Colon (tissue), 2 donors: ENCODE data around the gene RCAN2.
A peak's percentile ranks its signal among the peaks of the same experiment; 100 is the strongest.
"Not testable (repeated sequence)": the region's sequence is repeated elsewhere in the genome, so short reads cannot be mapped to it uniquely, and the experiment has no call there.

Source experiments
- FAIRE-seq: peaks from 2 replicates; lab custom pipeline; 2012; peaks lifted over from hg19 to GRCh38; lab: Jason Lieb, UNC
- donor health status: control.
- donor health status: control.

RCAN2 gene

GRCh38 chr6:46440141-46440540 lies 51.1 kb downstream of the RCAN2 start:
- FAIRE-seq: peak; percentile 45

GRCh38 chr6:46438245-46438644 lies 53.0 kb downstream of the RCAN2 start:
- FAIRE-seq: no peak

GRCh38 chr6:46437671-46438221 lies 53.5 kb downstream of the RCAN2 start:
- FAIRE-seq: no peak

- FAIRE-seq: no peak
Observed at GRCh38 chr6:46422619-46423018, 68.6 kb downstream of the RCAN2 start.

- FAIRE-seq: no peak
Observed at GRCh38 chr6:46421939-46422338, 69.3 kb downstream of the RCAN2 start.

- FAIRE-seq: no peak
Observed at GRCh38 chr6:46420921-46421638, 70.2 kb downstream of the RCAN2 start.

- peak; percentile 94 for FAIRE-seq
Observed at GRCh38 chr6:46419576-46420002, 71.7 kb downstream of the RCAN2 start.

- no peak for FAIRE-seq
Observed at GRCh38 chr6:46414398-46414797, 76.9 kb downstream of the RCAN2 start.

- no peak for FAIRE-seq
Observed at GRCh38 chr6:46412662-46413061, 78.6 kb downstream of the RCAN2 start.

GRCh38 chr6:46411456-46412197 lies 79.6 kb downstream of the RCAN2 start:
- FAIRE-seq: no peak

- FAIRE-seq: peak; percentile 65
Observed at GRCh38 chr6:46410334-46410953, 80.8 kb downstream of the RCAN2 start.

GRCh38 chr6:46407776-46408530 lies 83.3 kb downstream of the RCAN2 start:
- no peak for FAIRE-seq

- no peak for FAIRE-seq
Observed at GRCh38 chr6:46407246-46407645, 84.0 kb downstream of the RCAN2 start.

GRCh38 chr6:46405620-46406180 lies 85.5 kb downstream of the RCAN2 start:
- not testable (repeated sequence) for FAIRE-seq

- no peak for FAIRE-seq
Observed at GRCh38 chr6:46400898-46401297, 90.4 kb downstream of the RCAN2 start.

GRCh38 chr6:46395530-46395929 lies 95.7 kb downstream of the RCAN2 start:
- FAIRE-seq: no peak

- FAIRE-seq: no peak
Observed at GRCh38 chr6:46393940-46394337, 97.3 kb downstream of the RCAN2 start.

- no peak for FAIRE-seq
Observed at GRCh38 chr6:46393161-46393939, 97.9 kb downstream of the RCAN2 start.

GRCh38 chr6:46392294-46392693 lies 99.0 kb downstream of the RCAN2 start:
- no peak for FAIRE-seq

- no peak for FAIRE-seq
Observed at GRCh38 chr6:46390153-46390876, 100.9 kb downstream of the RCAN2 start.
